NB4 (cell line): ENCODE measurements around the gene TMEM156.

ENCODE experiments used
- DNase-seq: peaks from one replicate; pipeline ENCODE4 v3.0.0; 2010; ENCODE audit warnings: low read depth
- H3K4me3 ChIP-seq: one replicate; pipeline ENCODE4 v1.5.1; 2011; ENCODE audit warnings: mild to moderate bottlenecking, low read depth, low read length, moderate library complexity
- MAX ChIP-seq: IDR thresholded peaks from 2 replicates; pipeline ENCODE4 v1.6.1; 2011; ENCODE audit warnings: low read depth, low read length
- MYC ChIP-seq: IDR thresholded peaks from 2 replicates; pipeline ENCODE4 v1.6.1; 2011; ENCODE audit warnings: low read depth, low read length
- POLR2A ChIP-seq: IDR thresholded peaks from 2 replicates; pipeline ENCODE4 v1.6.1; 2011; ENCODE audit warnings: mild to moderate bottlenecking; ENCODE audit not compliant: insufficient read length; ENCODE audit errors: extremely low read depth
- TF ChIP-seq, protein P1 (sequence below): IDR thresholded peaks from one replicate; pipeline ENCODE4 v1.5.1; 2012; ENCODE audit warnings: low read depth, low read length

The TMEM156 gene

GRCh38 chr4:38920677-38921076 lies 111.5 kb downstream of the TMEM156 start:
- TF ChIP-seq MAX (no peak), POLR2A (no peak), MYC (no peak)
- TF ChIP-seq, protein P1, sequence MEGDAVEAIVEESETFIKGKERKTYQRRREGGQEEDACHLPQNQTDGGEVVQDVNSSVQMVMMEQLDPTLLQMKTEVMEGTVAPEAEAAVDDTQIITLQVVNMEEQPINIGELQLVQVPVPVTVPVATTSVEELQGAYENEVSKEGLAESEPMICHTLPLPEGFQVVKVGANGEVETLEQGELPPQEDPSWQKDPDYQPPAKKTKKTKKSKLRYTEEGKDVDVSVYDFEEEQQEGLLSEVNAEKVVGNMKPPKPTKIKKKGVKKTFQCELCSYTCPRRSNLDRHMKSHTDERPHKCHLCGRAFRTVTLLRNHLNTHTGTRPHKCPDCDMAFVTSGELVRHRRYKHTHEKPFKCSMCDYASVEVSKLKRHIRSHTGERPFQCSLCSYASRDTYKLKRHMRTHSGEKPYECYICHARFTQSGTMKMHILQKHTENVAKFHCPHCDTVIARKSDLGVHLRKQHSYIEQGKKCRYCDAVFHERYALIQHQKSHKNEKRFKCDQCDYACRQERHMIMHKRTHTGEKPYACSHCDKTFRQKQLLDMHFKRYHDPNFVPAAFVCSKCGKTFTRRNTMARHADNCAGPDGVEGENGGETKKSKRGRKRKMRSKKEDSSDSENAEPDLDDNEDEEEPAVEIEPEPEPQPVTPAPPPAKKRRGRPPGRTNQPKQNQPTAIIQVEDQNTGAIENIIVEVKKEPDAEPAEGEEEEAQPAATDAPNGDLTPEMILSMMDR = no peak
- DNase-seq = no peak
- H3K4me3 ChIP-seq = no peak overlapping the region

DNA sequence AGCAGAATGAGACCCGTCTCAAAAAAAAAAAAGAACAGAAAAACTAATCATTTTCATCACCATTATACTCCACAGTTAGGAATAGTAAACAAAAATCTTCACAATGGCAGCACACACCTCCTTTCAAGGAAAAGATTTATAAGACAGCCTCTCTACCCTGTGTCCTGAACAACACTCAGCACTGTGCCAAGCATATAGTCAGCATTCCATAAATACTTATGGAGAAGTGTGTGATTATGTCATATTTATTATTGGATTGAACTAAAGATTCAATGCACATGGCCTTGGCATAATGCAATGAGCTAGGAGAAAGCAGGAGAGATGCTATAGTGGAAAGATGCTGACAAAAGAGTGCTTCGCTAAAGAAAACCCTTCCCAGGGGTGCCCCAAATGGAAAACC lies 112.0 kb downstream of the TMEM156 start:
- H3K4me3 ChIP-seq = no peak overlapping the region
- TF ChIP-seq, protein P1 = no peak
- TF ChIP-seq POLR2A = no peak
- TF ChIP-seq MAX = no peak
- TF ChIP-seq MYC = no peak
- no peak for DNase-seq

GRCh38 chr4:38919494-38919893 lies 112.7 kb downstream of the TMEM156 start:
- no peak for DNase-seq
- H3K4me3 ChIP-seq = no peak overlapping the region
- TF ChIP-seq POLR2A = no peak
- TF ChIP-seq, protein P1 = no peak

- DNase-seq = no peak
- H3K4me3 ChIP-seq = no peak overlapping the region
- no peak for TF ChIP-seq MAX
- no peak for TF ChIP-seq POLR2A
- TF ChIP-seq, protein P1 = no peak
- no peak for TF ChIP-seq MYC
Measured at GRCh38 chr4:38917481-38918025, 114.7 kb downstream of the TMEM156 start.
